GM21529 (cell line): Measurements from ENCODE around the gene ZNF556.
A peak's percentile ranks its signal among the peaks of the same experiment; 100 is the strongest.
"Not testable (repeated sequence)": the region's sequence is repeated elsewhere in the genome, so short reads cannot be mapped to it uniquely, and the experiment has no call there.

Source experiments
- ATAC-seq: cut with Tn5 transposase; IDR thresholded peaks from one replicate; pipeline ENCODE4 v1.9.1; 2021; ENCODE audit not compliant: unreplicated experiment

Gene ZNF556

DNA sequence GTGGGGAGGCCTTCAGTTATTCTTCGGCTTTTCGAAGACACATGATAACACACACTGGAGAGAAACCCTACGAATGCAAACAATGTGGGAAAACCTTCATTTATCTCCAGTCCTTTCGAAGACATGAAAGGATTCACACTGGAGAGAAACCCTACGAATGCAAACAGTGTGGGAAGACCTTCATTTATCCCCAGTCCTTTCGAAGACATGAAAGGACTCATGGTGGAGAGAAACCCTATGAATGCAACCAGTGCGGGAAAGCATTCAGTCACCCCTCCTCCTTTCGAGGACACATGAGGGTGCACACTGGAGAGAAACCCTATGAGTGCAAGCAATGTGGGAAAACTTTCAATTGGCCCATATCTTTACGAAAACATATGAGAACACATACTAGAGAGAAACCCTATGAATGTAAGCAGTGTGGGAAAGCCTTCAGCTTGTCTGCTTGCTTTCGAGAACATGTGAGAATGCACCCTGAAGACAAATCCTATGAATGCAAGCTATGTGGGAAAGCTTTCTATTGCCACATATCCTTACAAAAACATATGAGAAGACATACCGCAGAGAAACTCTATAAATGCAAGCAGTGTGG lies 14.0 kb upstream of the ZNF556 start:
- no peak for ATAC-seq

DNA sequence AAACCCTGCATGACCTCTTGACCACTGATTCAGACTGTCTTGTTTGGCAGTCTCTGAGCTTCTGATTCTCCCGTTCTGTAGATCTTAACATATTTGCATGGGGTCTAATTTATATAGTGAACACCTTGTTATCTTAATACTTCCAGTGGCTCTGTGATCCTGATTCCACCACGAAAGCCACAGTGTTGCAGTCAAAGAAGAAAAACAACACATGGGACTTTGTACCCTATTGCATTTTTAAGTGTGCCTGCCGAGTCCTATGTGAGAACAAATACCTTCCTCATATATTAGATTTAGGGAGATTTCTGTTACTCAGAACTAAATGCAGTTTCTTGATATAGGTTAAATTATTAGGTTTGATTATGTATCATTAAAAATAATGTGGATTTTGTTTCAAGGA lies 12.3 kb upstream of the ZNF556 start:
- no peak for ATAC-seq

DNA sequence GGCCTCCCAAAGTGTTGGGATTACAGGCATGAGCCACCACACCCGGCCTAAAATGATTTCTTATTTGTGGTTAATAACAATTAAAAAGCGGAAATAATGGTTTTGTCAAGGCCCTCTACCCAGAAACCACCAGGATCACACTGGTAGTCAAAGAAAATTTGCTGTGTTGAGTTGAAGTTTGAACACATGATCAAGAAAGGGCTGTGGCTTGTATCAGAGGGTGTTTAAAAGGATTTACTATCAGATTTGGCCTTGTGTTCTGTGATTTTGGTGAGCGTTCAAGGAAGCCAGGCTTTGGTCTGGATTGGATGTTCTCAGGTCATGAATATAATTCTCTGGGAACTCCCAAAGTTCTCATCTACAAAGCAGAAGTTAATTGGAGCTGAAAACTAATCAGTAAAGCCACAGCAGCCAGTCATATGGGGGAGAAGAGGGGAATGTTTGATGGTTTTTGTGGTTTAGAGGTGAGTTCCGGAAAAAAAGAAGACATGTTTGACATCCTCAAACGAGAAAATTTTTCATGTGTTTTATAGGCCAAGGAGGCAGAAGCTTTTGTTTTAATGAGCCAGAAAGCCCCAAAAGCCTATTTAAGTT lies 10.6 kb upstream of the ZNF556 start:
- ATAC-seq = no peak

DNA sequence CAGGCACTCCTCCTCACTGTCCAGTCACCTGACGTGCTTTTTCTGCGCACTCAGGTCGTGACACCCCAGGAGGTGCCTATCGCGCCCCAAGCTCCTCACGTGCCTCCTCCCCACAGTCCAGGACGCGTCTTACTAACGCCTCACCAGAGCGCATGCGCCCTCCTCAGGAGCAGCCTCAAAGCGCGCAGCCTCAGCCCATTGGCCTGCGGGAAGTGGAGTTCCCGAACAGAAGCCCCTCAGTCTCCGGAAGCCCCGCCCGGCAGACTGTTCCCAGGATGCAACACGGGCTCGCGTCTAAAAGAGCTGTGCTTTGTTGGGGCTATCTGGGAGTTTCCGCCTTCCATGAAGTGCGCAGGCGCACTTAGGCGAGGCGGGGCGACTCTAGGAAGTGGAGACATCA lies 8.3 kb upstream of the ZNF556 start:
- no peak for ATAC-seq

DNA sequence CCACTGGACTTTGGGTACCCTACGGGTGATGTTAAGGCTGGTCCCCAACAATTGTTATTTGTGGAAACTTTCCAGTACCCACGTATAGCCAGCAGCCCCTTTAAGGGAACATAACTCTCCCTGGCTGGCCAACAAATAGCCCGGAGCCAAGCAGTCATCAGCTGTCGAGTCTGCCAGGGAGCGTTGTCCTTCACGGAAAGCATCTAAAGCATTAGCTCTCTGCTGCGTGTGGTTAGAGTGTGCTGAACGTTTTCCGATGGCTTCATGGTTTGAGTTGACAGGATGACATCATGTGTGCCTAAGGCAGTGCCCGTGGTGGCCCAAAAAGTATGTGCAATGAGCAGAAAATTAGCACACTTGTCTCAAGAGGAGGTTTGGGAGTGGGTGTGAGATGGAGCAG lies 3.3 kb upstream of the ZNF556 start:
- no peak for ATAC-seq

DNA sequence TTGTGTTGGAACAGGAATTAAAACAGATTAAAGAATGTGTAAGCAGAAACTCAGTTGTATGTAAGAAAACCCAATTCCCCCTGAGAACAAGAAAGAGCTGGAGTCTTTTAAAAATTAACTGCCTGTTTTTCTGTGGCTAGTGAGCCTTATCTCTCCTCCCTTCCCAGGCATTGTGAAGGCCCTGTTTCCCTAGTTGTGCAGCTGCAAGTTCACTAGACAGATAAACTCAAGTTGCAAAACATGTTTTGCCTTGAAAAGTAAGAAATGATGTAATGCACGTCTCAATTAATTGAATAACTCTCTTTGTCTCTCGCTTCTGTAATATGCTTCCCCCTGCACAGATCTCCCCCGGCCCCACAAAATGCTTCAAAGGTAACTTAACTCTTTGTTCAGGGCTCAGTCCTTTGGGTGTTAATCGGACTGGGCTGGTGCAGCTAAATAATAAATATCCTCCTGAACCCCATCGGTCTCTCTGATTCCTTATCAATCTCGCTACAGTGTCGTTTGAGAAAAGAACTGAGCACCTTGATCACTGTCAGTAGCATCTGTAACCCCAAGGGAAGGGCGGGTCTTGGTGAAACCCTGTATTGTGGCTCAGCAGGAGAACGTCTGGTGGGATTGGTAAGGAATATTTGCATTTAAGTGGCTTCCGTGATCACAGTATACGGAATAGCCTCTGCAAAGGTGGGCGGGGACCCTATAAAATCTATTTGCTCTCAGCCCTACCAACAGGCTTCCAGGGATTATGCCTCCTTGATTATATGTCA lies 1.6 kb upstream of the ZNF556 start:
- no peak for ATAC-seq

DNA sequence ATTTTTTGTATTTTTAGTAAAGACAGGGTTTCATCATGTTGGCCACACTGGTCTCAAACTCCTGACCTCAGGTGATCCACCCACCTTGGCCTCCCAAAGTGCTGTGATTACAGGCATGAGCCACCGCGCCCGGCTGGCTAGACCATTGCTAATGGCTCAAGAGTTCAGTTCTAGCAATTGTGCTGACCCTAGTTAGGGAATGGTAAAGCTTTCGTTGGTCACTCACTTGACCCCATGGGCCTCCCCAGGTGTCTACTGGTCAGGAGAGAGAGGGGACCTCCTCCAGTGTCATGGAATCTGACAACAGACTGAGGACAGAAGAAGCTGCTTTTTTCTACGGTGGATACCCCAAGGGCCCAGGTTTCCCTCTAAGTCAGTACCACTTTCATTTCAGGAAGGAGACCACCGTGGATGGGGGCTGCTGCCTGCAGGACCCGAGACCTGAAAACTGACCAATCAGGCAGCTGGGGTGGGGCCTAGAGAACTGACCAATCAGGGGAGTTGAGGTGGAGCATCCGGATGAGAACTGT lies 575 bp upstream of the ZNF556 start:
- ATAC-seq = no peak

DNA sequence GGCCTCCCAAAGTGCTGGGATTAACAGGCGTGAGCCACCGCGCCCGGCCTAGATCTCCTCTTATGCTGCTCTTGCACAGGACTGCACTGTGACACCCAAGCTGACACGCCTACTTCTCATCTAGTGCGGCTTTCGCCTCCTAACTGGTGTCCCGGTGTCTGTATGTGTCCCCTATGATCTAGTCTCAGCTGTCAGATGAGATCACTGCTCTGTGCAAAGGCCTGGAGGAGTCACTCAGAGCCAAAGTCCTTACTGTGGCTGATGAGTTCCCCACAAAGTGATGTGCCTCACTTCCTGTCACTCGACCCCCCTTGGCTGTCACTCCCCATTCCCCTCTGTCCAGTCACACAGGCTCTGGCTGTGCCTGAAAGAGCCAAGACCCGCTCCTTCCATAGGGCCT lies 2.5 kb downstream of the ZNF556 start:
- ATAC-seq = no peak

DNA sequence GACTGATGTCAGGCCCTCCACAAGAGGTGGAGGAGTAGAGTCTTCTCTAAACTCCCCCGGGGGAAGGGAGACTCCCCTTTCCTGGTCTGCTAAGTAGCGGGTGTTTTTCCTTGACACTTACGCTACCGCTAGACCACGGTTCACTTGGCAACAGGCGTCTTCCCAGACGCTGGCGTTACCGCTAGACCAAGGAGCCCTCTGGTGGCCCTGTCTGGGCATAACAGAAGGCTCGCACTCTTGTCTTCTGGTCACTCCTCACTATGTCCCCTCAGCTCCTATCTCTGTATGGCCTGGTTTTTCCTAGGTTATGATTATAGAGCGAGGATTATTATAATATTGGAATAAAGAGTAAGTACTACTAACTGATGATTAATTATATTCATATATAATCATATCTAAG lies 5.0 kb downstream of the ZNF556 start:
- not testable (repeated sequence) for ATAC-seq

DNA sequence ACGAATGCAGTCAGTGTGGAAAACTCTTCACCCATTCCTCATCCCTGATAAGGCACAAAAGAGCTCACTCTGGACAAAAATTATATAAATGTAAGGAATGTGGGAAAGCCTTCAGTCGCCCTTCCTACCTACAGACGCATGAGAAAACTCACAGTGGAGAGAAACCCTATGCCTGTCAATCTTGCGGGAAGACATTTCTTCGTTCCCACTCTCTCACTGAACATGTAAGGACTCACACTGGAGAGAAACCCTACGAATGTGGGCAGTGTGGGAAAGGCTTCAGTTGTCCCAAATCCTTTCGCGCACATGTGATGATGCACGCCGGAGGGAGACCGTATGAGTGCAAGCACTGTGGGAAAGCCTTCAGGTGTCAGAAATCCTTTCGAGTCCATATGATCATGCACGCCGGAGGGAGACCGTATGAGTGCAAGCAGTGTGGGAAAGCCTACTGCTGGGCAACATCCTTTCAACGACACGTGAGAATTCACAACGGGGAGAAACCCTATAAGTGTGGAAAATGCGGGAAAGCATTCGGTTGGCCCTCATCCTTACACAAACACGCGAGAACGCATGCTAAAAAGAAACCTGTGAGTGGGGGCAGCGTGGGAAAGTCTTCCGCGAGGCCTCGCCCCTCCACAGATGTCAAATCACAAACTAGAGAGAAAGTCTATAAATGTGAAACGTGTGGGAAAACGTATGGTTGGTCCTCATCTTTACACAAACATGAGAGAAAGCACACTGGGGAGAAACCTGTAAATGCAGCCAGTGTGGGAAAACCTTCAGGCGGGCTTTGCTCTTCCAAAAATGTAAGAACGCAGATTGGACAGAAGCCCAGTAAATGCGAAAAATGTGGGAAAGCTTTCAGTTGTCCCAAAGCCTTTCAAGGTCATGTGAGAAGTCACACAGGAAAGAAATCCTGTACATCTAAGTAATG lies 10.5 kb downstream of the ZNF556 start:
- no peak for ATAC-seq

DNA sequence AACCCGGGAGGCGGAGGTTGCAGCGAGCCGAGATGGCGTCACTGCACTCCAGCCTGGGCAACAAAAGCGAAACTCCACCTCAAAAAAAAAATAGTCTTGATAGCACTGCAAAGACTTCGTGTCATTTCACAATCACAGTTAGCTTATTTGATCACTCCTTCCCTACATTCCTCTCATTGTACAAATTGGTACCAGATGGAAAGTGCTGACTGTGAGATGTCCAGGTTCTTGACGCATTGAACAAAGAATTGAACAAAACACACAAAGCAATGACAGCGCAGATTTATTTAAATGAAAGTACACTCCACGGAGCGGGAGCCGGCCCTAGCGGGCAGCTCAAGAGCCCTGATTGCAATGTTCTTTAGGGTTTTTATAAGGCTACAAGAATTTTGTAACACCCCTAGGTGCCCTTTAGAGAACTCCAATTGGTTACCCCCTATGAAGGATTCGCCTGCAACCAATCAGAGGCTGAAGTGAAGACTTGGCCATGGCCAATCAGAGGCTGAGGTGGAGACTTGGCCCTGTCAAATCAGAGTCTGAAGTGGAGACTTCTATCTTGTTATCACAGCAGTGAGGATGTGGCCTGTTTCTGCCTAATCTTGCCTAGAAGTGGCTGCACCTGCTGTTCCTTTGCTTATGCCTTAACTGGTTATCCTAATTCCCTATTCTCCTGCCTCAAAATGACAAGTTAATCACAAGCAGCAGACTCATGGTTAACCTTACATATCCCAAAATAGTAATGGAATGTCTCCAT lies 16.7 kb downstream of the ZNF556 start:
- ATAC-seq = no peak

DNA sequence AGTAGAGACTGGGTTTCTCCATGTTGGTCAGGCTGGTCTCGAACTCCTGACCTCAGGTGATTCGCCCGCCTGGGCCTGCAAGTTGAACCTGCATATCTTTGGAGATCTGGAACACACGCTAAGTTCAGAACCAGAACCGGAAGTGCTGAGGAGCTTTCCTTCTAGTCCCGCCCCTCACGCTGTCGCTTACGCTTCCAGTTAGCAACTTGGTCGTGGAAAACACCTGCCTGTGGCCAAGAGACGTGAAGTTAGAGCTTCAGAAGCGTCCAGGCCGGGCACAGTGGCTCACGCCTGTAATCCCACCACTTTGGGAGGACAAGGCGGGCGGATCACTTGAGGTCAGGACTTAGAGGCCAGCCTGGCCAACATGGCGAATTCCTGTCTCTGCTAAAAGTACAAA lies 18.6 kb downstream of the ZNF556 start:
- ATAC-seq = no peak

DNA sequence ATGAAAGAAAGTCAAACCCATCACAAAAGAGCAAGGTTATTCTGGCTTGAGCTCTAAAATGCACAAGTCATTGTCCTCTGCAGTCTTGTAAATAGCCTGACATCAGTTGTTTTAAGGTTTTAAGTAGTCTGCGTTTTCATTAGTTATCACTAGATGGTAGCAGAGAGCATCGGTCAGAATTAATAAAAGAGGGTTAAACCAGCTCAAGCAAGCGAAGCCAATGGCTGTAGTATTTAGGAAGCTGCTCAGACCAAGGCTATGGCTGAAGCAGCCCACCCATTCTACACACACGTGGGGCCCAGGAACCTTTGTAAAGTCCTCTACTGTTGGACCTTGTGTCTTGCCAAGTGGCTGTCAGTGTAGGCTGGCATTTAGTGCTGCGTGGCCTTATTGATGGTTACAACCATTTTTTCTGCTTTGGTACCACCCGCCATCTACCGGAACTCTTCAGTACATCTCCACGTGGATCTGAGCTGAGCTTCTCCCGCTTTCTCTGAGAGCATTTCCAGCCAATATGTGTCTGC lies 20.3 kb downstream of the ZNF556 start:
- no peak for ATAC-seq

DNA sequence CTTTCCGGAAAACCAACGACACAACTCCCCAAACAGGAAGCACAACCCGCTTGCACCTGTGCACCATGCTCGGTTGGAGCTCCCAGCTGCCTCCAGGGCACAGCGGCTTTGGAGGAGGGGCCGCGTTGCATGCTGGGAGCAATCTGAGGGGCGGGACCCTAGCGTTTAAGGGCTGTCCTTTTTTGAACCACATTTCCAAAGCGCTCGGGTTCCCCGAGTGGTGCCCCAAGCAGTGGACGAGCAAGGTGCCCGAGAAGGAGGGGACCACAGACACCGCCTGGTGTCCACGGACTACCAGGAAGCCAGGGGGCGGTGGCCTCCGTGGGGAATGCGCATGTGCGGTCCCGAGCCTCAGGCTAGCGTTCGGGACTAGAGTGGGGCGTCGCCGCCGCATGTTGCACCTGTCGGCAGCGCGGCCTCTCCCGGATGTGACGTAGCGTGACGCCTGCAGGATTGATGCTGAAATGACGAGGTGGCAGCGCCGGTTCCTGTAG lies 21.6 kb downstream of the ZNF556 start:
- ATAC-seq = no peak

DNA sequence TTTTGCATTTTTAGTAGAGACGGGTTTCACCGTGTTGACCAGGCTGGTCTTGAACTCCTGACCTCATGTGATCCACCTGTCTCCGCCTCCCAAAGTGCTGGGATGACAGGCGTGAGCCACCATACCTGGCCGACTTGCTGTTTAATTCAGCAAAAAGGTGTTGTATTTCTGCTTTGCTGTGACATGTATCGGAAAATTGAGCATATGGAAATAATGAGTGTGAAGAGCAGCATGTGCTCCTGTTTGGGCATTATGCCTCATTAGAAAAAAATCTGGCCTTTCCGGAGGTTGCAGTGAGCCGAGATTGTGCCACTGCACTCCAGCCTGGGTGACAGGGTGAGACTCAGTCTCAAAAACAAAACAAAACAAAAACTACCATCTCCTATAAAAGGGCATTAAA lies 23.4 kb downstream of the ZNF556 start:
- not testable (repeated sequence) for ATAC-seq

DNA sequence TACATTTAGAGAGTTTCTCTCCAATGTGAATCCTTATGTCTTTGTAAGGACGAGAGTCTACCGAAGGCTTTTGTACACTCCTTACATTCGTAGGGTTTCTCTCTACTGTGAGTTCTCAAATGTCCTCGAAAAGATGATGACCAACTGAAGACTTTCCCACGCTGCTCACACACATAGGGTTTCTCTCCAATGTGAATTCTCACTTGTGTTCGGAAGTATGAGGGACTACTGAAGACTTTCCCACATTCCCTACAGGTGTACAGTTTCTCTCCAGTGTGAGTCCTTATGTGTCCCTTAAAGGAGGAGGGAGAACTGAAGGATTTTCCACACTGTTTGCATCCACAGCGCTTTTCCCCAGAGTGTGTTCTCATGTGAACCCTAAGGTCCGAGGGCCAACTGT lies 29.6 kb downstream of the ZNF556 start:
- ATAC-seq = no peak

DNA sequence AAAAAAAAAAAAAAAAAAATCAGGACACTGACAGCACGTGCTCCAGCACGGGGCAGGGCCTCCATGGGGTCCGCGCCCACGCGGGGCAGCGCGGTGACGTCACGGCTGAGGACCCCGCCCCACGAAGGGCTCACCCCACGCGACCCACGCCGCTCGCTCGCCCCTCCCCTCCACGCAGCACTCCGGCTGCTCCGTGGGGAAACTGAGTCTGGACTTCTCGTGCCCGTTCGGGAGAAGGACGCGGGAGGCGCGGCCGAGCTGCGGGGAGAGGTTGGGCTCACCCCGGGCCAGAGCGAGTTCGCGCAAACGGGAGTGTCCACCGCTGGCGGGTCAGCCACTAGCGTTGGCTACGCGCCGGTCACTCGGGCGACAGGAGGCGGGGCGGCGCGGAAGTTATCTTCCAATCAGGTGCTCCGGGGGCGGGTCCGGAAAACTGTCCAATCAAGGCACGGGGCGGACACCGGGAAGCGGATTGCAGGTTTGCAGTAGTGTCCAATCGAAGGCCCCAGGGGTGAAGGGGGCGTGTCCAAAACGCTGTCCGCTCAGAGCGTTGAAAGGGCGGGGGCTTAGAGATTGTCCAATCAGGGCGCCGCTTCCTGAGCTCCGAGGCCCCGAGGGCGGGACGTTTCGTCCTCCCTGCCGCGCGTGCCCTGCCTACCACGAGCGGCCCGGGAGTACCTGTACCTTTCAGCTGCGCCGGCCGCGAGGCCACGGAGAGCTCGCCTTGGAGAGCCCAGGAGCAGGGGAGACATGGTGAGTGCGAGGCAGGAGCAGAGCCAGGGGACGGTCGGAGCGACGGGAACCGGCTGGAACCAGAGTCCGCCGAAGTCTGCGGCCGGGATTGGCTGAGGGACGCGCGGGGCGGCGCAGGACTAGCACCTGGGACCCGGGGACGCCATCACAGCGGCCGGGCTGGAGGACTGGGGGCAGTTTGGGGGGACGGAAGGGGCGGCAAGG lies 33.4 kb downstream of the ZNF556 start, which contains the start of gene ZNF57:
ZNF57 (plus strand) TSS at position 633 of the 957 bp plus-strand sequence; CDS start at position 751, 118 bp downstream.
- peak; percentile 96 for ATAC-seq

DNA sequence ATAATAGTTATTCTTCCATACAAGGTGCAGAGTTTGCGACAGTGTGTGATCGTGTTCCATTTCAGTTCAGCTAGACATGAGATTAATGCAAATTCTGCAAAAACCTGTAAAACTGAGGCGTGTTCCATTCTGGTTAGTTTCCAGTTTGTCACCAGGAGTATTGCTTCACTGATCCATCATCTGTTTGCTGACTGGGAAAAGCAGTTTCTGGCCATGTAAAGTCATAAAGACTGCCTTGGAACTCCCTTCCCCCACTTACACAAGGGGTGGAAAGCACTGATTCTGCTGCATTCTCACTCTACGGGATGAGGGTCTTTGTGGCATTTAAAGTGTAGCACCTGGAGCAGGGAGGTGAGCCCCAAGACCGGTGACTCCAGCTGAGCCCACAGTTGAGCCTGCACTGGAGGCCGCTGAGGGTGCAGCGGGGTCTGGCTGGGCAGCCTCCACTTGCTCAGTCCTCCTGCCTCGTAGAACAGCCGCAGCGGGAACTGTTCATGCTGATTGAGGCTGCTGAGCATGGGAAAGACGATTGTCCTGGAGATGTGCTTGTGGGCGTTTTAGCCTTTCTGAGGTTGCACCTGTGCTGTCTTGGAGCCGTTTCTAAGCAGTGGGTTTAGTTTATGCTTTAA lies 35.6 kb downstream of the ZNF556 start:
- ATAC-seq = no peak
